ENCODE results near the gene LPCAT2.

LPCAT2 gene

DNA sequence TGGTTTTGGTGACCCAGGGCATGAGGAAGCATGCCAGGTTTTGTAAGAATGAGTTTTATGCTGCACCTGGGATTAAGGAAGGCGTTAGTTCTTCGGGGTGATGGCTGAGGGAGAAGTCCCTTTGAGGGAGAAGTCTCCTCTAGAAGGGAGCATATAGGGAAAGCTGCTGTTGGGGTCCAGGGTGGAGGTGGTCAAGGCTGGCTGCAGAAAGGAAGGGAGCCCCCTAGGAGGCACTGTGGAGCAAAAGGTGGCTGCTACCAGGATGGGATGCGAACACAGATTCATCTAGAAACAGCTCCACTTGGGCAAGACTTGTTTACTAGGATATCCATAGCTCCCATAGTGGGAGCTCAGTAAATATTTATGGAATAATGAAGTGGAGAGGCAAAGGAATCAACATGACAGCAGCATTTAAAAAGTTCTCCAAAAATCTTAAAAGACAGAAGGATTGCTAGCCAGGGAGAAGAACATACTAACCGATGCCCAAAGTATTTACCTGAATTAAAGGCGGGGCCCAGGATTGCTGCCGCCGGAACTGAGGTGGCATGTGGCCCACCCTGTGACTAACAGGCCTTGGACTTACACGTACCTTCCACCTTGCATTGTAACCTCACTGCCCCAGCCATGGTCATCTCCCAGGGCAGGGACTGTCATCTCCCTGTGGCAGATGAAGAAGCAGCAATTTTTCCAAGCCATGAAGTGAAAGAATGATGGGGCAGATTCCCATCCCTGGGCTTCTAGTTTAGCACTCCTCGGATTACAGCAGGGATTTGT, 7.1 kb upstream of the LPCAT2 start:
- Histone ChIP-seq H4K8ac (ENCODE audit: low read depth, low read length) (no peak overlapping the region), H3K4me1 (ENCODE audit: control insufficient read depth, low read depth, low read length) (no peaks in the 10 kb centered on the region), H2BK5ac (ENCODE audit: low read length) (no peak overlapping the region), H3K27ac (ENCODE audit: low read depth, low read length) (no peak overlapping the region), H2BK120ac (ENCODE audit: low read depth, low read length) (no peak overlapping the region), H3K23ac (ENCODE audit: low read length) (no peak overlapping the region), H3K4me3 (ENCODE audit: low read length) (no peak overlapping the region), H3K79me2 (ENCODE audit: control insufficient read depth, insufficient read depth, low read length) (no peaks in the 10 kb centered on the region), H3K27me3 (ENCODE audit: insufficient read depth, low read length, poor library complexity) (no peaks in the 10 kb centered on the region), H2AK5ac (ENCODE audit: low read length) (no peak overlapping the region), H3K36me3 (ENCODE audit: control insufficient read depth, insufficient read depth, low read length) (peaks cover 25% of the 10 kb centered on the region), H4K5ac (ENCODE audit: low read length) (no peak overlapping the region), H2BK15ac (replicated peaks; ENCODE audit: low read depth) (no peak overlapping the region), H3K4ac (ENCODE audit: low read depth, low read length) (no peak overlapping the region), H3K4me2 (ENCODE audit: low read length) (no peak overlapping the region), H3K18ac (ENCODE audit: low read length) (no peak overlapping the region), H3K79me1 (ENCODE audit: low read length) (no peaks in the 10 kb centered on the region), H3K56ac (ENCODE audit: low read length) (no peak overlapping the region), H3K9ac (ENCODE audit: low read length) (no peak overlapping the region)
- WGBS (ENCODE audit: extremely low coverage, insufficient coverage, low lambda C conversion rate), result no CpG with 5 or more reads among the region's 9 CpGs
- peak; percentile 36 for DNase-seq

GRCh38 chr16:55502801-55503366, 6.0 kb upstream of the LPCAT2 start:
- Histone ChIP-seq H3K9ac (ENCODE audit: low read length) (no peak overlapping the region), H3K18ac (ENCODE audit: low read length) (no peak overlapping the region), H3K4me3 (ENCODE audit: low read length) (no peak overlapping the region), H4K5ac (ENCODE audit: low read length) (no peak overlapping the region), H4K8ac (ENCODE audit: low read depth, low read length) (no peak overlapping the region), H2BK120ac (ENCODE audit: low read depth, low read length) (no peak overlapping the region), H2BK15ac (replicated peaks; ENCODE audit: low read depth) (no peak overlapping the region), H3K27me3 (ENCODE audit: insufficient read depth, low read length, poor library complexity) (no peaks in the 10 kb centered on the region), H3K4me1 (ENCODE audit: control insufficient read depth, low read depth, low read length) (no peaks in the 10 kb centered on the region), H3K23ac (ENCODE audit: low read length) (no peak overlapping the region), H3K27ac (ENCODE audit: low read depth, low read length) (no peak overlapping the region), H3K36me3 (ENCODE audit: control insufficient read depth, insufficient read depth, low read length) (peaks cover 20% of the 10 kb centered on the region), H3K4ac (ENCODE audit: low read depth, low read length) (no peak overlapping the region), H2BK5ac (ENCODE audit: low read length) (no peak overlapping the region), H3K4me2 (ENCODE audit: low read length) (no peak overlapping the region), H3K79me1 (ENCODE audit: low read length) (no peaks in the 10 kb centered on the region), H3K79me2 (ENCODE audit: control insufficient read depth, insufficient read depth, low read length) (no peaks in the 10 kb centered on the region), H2AK5ac (ENCODE audit: low read length) (no peak overlapping the region), H3K56ac (ENCODE audit: low read length) (no peak overlapping the region)
- no peak for DNase-seq
- WGBS (ENCODE audit: extremely low coverage, insufficient coverage, low lambda C conversion rate), result no CpG with 5 or more reads among the region's 13 CpGs

DNA sequence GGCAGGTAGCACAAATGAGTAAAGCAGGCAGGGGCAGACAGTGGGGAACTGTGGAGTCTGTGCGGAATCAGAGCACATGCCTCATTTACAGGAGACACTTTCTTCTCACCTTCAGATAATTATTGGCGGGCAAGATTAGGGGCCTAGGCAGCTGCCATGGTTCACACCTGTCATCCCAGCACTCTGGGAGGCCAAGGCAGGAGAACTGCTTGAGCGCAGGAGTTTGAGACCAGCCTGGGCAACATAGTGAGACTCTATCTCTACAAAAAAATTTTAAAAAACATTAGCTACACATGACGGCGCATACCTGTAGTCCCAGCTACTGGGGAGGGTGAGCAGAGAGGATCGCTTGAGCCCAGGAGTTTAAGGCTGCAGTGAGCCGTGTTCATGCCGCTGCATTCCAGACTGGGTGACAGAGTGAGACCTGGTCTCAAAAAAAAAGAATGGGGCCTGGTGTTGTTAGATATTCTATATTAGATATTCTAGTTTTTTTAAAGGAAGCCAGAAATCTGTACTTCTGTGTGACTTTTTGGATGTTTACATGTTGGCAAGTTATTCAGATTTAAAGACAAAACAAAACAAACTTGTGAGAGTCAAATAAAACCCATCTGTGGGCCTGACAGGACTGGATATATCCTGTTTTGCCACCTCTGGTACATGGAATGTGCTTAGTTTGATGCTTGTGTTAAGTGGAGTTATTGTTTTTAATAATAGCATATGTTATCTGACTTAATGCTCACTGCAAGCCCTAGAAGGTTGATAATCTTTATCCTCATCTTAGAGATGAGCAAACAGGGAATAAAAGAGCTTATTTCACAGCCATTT, 4.9 kb upstream of the LPCAT2 start:
- no peak overlapping the region for H3K4ac ChIP-seq (ENCODE audit: low read depth, low read length)
- no peak overlapping the region for H4K5ac ChIP-seq (ENCODE audit: low read length)
- peaks cover 16% of the 10 kb centered on the region for H3K36me3 ChIP-seq (ENCODE audit: control insufficient read depth, insufficient read depth, low read length)
- H3K56ac ChIP-seq (ENCODE audit: low read length), result no peak overlapping the region
- no peak for DNase-seq
- H3K4me1 ChIP-seq (ENCODE audit: control insufficient read depth, low read depth, low read length), result no peaks in the 10 kb centered on the region
- no peak overlapping the region for H3K4me2 ChIP-seq (ENCODE audit: low read length)
- no peaks in the 10 kb centered on the region for H3K79me2 ChIP-seq (ENCODE audit: control insufficient read depth, insufficient read depth, low read length)
- H3K27me3 ChIP-seq (ENCODE audit: insufficient read depth, low read length, poor library complexity), result no peaks in the 10 kb centered on the region
- no peak overlapping the region for H2BK15ac ChIP-seq (replicated peaks; ENCODE audit: low read depth)
- H4K8ac ChIP-seq (ENCODE audit: low read depth, low read length), result no peak overlapping the region
- H3K27ac ChIP-seq (ENCODE audit: low read depth, low read length), result no peak overlapping the region
- H2BK5ac ChIP-seq (ENCODE audit: low read length), result no peak overlapping the region
- WGBS (ENCODE audit: extremely low coverage, insufficient coverage, low lambda C conversion rate), result no CpG with 5 or more reads among the region's 8 CpGs
- no peak overlapping the region for H3K9ac ChIP-seq (ENCODE audit: low read length)
- no peak overlapping the region for H2AK5ac ChIP-seq (ENCODE audit: low read length)
- no peak overlapping the region for H3K23ac ChIP-seq (ENCODE audit: low read length)
- no peaks in the 10 kb centered on the region for H3K79me1 ChIP-seq (ENCODE audit: low read length)
- H3K18ac ChIP-seq (ENCODE audit: low read length), result no peak overlapping the region
- H3K4me3 ChIP-seq (ENCODE audit: low read length), result no peak overlapping the region
- H2BK120ac ChIP-seq (ENCODE audit: low read depth, low read length), result no peak overlapping the region

DNA sequence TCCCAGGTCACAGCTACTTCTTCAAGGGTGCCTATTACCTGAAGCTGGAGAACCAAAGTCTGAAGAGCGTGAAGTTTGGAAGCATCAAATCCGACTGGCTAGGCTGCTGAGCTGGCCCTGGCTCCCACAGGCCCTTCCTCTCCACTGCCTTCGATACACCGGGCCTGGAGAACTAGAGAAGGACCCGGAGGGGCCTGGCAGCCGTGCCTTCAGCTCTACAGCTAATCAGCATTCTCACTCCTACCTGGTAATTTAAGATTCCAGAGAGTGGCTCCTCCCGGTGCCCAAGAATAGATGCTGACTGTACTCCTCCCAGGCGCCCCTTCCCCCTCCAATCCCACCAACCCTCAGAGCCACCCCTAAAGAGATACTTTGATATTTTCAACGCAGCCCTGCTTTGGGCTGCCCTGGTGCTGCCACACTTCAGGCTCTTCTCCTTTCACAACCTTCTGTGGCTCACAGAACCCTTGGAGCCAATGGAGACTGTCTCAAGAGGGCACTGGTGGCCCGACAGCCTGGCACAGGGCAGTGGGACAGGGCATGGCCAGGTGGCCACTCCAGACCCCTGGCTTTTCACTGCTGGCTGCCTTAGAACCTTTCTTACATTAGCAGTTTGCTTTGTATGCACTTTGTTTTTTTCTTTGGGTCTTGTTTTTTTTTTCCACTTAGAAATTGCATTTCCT, 3.4 kb upstream of the LPCAT2 start:
- H3K4me1 ChIP-seq (ENCODE audit: control insufficient read depth, low read depth, low read length), result no peaks in the 10 kb centered on the region
- H3K79me2 ChIP-seq (ENCODE audit: control insufficient read depth, insufficient read depth, low read length), result no peaks in the 10 kb centered on the region
- H3K4me3 ChIP-seq (ENCODE audit: low read length), result no peak overlapping the region
- no peaks in the 10 kb centered on the region for H3K79me1 ChIP-seq (ENCODE audit: low read length)
- no peak overlapping the region for H4K5ac ChIP-seq (ENCODE audit: low read length)
- no peak overlapping the region for H3K23ac ChIP-seq (ENCODE audit: low read length)
- no peak overlapping the region for H3K27ac ChIP-seq (ENCODE audit: low read depth, low read length)
- H3K4ac ChIP-seq (ENCODE audit: low read depth, low read length), result no peak overlapping the region
- no peak overlapping the region for H3K18ac ChIP-seq (ENCODE audit: low read length)
- H4K8ac ChIP-seq (ENCODE audit: low read depth, low read length), result no peak overlapping the region
- DNase-seq, result no peak
- no peak overlapping the region for H2AK5ac ChIP-seq (ENCODE audit: low read length)
- WGBS (ENCODE audit: extremely low coverage, insufficient coverage, low lambda C conversion rate), result no CpG with 5 or more reads among the region's 10 CpGs
- H2BK15ac ChIP-seq (replicated peaks; ENCODE audit: low read depth), result no peak overlapping the region
- no peak overlapping the region for H2BK120ac ChIP-seq (ENCODE audit: low read depth, low read length)
- H3K9ac ChIP-seq (ENCODE audit: low read length), result no peak overlapping the region
- H3K36me3 ChIP-seq (ENCODE audit: control insufficient read depth, insufficient read depth, low read length), result peaks cover 11% of the 10 kb centered on the region
- no peaks in the 10 kb centered on the region for H3K27me3 ChIP-seq (ENCODE audit: insufficient read depth, low read length, poor library complexity)
- no peak overlapping the region for H2BK5ac ChIP-seq (ENCODE audit: low read length)
- H3K56ac ChIP-seq (ENCODE audit: low read length), result no peak overlapping the region
- no peak overlapping the region for H3K4me2 ChIP-seq (ENCODE audit: low read length)

GRCh38 chr16:55506083-55506482, 2.8 kb upstream of the LPCAT2 start:
- no peak overlapping the region for H2AK5ac ChIP-seq (ENCODE audit: low read length)
- no peak overlapping the region for H3K4me3 ChIP-seq (ENCODE audit: low read length)
- H3K27me3 ChIP-seq (ENCODE audit: insufficient read depth, low read length, poor library complexity), result no peaks in the 10 kb centered on the region
- no peak overlapping the region for H3K27ac ChIP-seq (ENCODE audit: low read depth, low read length)
- no peaks in the 10 kb centered on the region for H3K79me1 ChIP-seq (ENCODE audit: low read length)
- no peak overlapping the region for H3K23ac ChIP-seq (ENCODE audit: low read length)
- no peak overlapping the region for H4K8ac ChIP-seq (ENCODE audit: low read depth, low read length)
- H3K18ac ChIP-seq (ENCODE audit: low read length), result no peak overlapping the region
- H3K36me3 ChIP-seq (ENCODE audit: control insufficient read depth, insufficient read depth, low read length), result peaks cover 9% of the 10 kb centered on the region
- H4K5ac ChIP-seq (ENCODE audit: low read length), result no peak overlapping the region
- no peak overlapping the region for H2BK5ac ChIP-seq (ENCODE audit: low read length)
- no peaks in the 10 kb centered on the region for H3K4me1 ChIP-seq (ENCODE audit: control insufficient read depth, low read depth, low read length)
- WGBS (ENCODE audit: extremely low coverage, insufficient coverage, low lambda C conversion rate), result no CpG with 5 or more reads among the region's 7 CpGs
- DNase-seq, result no peak
- no peak overlapping the region for H3K4ac ChIP-seq (ENCODE audit: low read depth, low read length)
- H3K79me2 ChIP-seq (ENCODE audit: control insufficient read depth, insufficient read depth, low read length), result no peaks in the 10 kb centered on the region
- H2BK120ac ChIP-seq (ENCODE audit: low read depth, low read length), result no peak overlapping the region
- no peak overlapping the region for H2BK15ac ChIP-seq (replicated peaks; ENCODE audit: low read depth)
- H3K9ac ChIP-seq (ENCODE audit: low read length), result no peak overlapping the region
- H3K56ac ChIP-seq (ENCODE audit: low read length), result no peak overlapping the region
- H3K4me2 ChIP-seq (ENCODE audit: low read length), result no peak overlapping the region

All from mesendoderm (in vitro differentiated cells).